Stimulated activated CD4-positive, alpha-beta T cell treated with anti-CD3 and anti-CD28 coated beads, Interleukin-1b, Interleukin-23, amount 100 ng/mL, for 4 hours (primary cell): ENCODE data around the gene IMMP2L.
"Not testable (repeated sequence)": the region's sequence is repeated elsewhere in the genome, so short reads cannot be mapped to it uniquely, and the experiment has no call there.

Experiments
- DNase-seq, 2 donors: peaks; one replicate each; pipeline ENCODE4 v3.0.0-alpha.2; 2020; ENCODE audit warnings: low read depth in 2 of 2

The IMMP2L gene

DNA sequence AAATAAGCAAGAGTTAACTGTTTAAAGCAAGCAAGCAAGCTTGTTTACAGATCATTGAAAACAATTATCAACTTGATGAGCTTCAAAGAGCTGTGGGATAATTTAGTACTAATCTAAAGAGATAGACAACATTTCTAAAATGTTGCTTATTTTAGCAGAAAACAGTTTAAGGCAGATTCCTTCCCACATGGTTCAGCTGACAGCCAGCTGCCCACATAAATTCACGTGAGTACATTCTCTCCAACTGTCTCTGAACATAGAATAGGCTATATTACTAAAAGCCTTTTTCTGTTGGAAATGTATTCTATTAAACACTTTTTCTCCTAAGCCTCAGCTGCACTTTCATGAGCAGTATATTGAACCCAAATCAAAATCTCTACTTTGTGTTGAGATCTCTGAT lies 297.3 kb downstream of the IMMP2L start:
- DNase-seq: no peak

DNA sequence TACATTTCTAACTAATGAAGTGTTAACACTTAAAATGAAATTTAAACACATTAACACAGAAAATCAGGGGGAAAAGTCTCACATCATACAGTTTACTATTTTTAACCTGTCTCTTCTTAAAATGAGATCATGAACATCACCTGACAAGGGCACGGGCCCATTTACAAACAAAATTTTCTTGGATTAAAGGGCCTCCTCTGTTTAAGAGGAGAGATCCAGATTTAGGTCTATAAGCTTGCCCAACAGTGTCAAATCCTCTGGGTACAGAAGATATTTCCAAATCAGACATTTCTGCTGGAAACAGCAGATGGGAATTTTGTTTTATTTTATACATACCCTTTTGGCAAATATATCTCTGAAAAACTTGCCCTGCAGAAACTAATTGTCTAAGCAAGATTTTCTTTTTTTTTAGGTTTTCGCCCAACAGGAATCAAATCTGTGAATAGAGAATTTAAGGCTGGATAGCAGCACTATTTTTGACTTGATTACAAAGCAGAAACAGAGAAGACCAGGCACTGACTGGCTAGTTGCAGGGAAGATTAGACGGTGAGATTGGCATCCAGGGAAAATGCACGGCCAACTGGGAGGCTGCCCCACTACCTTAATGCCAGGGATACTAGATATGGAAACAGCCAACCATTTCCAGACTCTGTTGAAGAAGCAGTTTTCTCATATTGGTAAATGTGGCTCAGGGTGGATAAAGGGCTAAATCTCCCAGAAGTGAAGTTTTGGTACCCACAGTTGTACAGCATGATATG lies 298.0 kb downstream of the IMMP2L start:
- no peak for DNase-seq

GRCh38 chr7:111262293-111263116 lies 299.8 kb downstream of the IMMP2L start:
- DNase-seq: no peak

DNA sequence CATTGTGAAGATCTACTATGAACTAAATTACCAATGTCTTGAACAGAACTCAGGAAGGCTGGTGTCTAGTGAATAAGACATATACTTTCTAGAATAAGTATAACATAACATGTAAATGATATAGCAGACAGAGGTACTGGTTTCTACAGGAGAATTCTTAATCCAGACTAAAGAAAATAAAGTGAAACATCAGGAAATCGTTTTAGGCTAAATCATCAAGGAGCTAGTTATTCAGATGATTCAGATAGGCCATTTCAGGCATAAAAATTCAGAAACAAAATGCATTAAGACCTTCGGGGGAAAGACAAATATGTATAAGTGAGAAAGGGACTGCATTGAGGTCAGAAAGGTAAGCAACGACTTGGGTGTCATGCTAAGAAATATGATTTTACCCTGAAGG lies 300.8 kb downstream of the IMMP2L start:
- no peak for DNase-seq

GRCh38 chr7:111259991-111260390 lies 302.3 kb downstream of the IMMP2L start:
- DNase-seq: no peak

GRCh38 chr7:111256391-111256790 lies 305.9 kb downstream of the IMMP2L start:
- DNase-seq: no peak

DNA sequence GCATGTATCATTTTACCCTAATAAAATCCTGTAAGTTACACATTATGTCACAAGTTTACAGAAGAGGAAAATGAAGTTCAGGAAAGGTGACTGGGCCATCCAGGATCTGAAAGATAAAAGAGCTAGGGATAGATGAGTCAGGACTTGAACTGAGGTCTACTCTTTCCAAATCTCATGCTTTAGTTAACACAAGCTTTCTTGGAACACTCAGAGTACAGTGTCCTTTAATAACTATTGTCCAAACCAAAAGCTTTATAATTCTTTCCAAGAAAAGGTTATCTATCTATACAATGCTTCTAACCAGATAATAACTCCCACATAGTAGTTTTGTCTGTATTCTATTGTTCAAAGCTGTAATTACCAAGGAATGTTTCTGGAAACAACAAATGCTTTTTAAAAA lies 306.7 kb downstream of the IMMP2L start:
- DNase-seq: no peak

GRCh38 chr7:111251365-111251764 lies 310.9 kb downstream of the IMMP2L start:
- not testable (repeated sequence) for DNase-seq

DNA sequence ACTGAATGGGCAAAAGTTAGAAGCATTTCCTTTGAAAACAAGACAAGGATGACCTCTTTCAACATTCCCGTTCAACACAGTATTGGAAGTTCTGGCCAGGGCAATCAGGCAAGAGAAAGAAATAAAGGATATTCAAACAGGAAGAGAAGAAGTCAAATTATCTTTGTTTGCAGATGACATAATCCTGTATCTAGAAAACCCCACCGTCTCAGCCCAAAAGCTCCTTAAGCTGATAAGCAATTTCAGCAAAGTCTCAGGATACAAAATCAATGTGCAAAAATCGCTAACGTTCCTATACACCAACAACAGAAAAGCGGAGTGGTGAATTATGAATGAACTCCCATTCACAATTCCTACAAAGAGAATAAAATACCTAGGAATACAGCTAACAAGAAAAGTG lies 312.5 kb downstream of the IMMP2L start:
- DNase-seq: not testable (repeated sequence)

- DNase-seq: no peak
Measured at GRCh38 chr7:111242141-111242755, 320.0 kb downstream of the IMMP2L start.

DNA sequence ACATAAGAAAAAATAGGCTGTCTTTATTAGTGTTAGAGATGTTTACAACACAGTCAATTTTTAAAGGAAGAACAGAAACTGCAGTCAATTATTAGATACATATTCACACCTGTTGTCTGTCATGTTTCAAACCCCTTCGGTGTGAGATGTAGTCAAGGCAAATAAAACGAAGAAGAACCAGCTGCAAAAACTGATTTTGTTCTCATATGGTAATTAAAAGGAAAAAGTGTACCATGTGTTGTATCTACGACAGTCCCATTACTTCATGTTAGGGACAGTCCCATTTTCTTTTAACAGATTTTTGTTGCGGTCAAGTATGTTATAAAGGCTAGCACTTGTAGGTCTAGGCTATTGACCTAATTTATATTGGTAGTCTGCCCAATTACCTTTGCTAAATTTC lies 321.9 kb downstream of the IMMP2L start:
- DNase-seq: no peak

- DNase-seq: no peak
Measured at GRCh38 chr7:111239437-111239836, 322.9 kb downstream of the IMMP2L start.

GRCh38 chr7:111238886-111239285 lies 323.4 kb downstream of the IMMP2L start:
- DNase-seq: no peak

DNA sequence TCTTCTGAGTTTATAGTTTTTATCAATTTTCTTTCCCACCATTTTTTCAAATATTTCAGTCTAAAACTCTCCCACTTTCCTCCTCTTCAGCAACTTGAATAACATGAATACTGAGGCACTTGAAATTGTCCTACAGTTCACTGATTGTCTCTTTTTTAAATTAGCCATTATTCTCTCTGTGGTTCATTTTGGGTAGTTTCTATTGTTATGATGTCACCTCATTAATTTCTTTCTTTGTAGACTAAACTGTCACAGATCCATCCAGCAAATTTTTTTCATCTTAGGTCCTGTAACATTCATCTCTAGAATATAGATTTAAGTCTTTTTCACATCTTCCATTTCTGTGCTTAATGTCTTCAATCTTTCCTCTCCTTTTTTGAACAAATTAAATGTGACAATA lies 326.6 kb downstream of the IMMP2L start:
- no peak for DNase-seq

DNA sequence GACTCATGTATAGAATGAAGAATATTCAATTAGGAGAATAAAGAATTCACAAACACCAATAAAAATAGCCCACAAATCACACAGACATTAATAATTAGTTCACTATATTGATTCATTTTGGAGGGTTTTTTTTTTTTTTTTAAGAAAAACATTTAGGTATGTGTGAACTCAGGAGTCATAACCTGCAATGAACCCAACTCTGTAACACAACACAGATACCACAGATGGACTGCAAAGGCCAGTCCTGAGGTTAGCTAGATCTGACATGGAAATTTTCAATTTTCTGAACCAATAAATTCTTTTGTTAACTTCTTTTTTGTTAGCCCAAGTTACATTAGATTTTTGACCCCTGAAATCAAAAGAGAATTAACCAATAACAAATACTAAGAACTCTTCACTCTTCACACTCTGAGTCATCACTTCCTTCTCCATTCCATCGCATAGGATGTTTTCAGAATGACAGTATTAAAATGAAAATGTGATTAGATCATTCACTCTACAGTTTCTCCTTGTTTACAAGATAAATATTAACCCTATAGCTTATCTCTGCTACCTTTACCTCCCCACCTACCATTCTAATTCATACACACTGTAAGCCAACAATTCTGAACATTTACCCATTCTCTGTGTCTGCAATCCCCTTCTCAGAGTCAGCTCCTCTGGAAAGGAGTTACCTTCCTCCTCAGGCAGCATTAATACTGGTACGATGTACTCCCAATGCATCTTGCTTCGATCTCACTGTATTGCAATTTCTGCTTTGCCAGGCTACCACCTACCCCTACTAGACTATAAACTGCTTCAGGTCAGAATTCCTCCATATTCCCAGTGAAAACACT lies 329.8 kb downstream of the IMMP2L start:
- no peak for DNase-seq

GRCh38 chr7:111229916-111230315 lies 332.4 kb downstream of the IMMP2L start:
- DNase-seq: no peak

GRCh38 chr7:111229181-111229740 lies 333.0 kb downstream of the IMMP2L start:
- DNase-seq: no peak

GRCh38 chr7:111228437-111228836 lies 333.9 kb downstream of the IMMP2L start:
- no peak for DNase-seq

GRCh38 chr7:111226800-111227199 lies 335.5 kb downstream of the IMMP2L start:
- no peak for DNase-seq

- no peak for DNase-seq
Measured at GRCh38 chr7:111224354-111225231, 337.7 kb downstream of the IMMP2L start.
